K562 (cell line): ENCODE data around the gene CDT1. TPM values are rescaled to one million over a fixed set of nuclear protein-coding genes. Genes with fewer than 3 reads are reported as not detected.

Experiments used
- AFF1 ChIP-seq, 2 experiments: fragments of 450-650 bp; IDR thresholded peaks; 2 replicates each; pipeline ENCODE4 v1.6.1; 2018; ENCODE audit warnings: mild to moderate bottlenecking in 2 of 2, low read depth in 1 of 2; ENCODE audit not compliant: partially characterized antibody in 2 of 2
- EP400 ChIP-seq: fragments of 450-650 bp; IDR thresholded peaks from 2 replicates; pipeline ENCODE4 v1.6.1; 2017; ENCODE audit warnings: antibody characterized with exemption, mild to moderate bottlenecking, moderate library complexity
- FOXK2 ChIP-seq, 2 experiments: fragments of 450-650 bp; IDR thresholded peaks in 1 of 2; conservative IDR thresholded peaks in 1 of 2; 2 replicates each; pipeline ENCODE4 v1.6.1; 2016; ENCODE audit warnings: low read depth in 2 of 2, mild to moderate bottlenecking in 1 of 2
- MYC ChIP-seq, 2 experiments: fragments of 250-450 bp in 1 of 2; sonication (Bioruptor Pico) in 1 of 2; IDR thresholded peaks; 2 replicates each; pipeline versions ENCODE4 v1.5.1 to v1.6.1; 2012 to 2021; ENCODE audit warnings: low read depth in 2 of 2, borderline replicate concordance in 1 of 2, improper control_type of control experiment in 1 of 2, low read length in 1 of 2, mild to moderate bottlenecking in 1 of 2, moderate library complexity in 1 of 2
- SAP30 ChIP-seq: fragments of 200-600 bp; sonication (generic); IDR thresholded peaks from 2 replicates; pipeline ENCODE4 v1.6.1; 2012; ENCODE audit warnings: borderline replicate concordance, low read depth, mild to moderate bottlenecking, moderate library complexity, low read length, control low read depth, inconsistent platforms; ENCODE audit not compliant: insufficient read depth, poor library complexity, severe bottlenecking
- SNRNP70 ChIP-seq: fragments of 200-400 bp; formaldehyde crosslinking; optimal IDR thresholded peaks from 2 replicates; pipeline ENCODE3; 2017; ENCODE audit warnings: low read depth, low read length
- SRSF3 ChIP-seq: fragments of 200-400 bp; formaldehyde crosslinking; IDR thresholded peaks from 2 replicates; pipeline ENCODE4 v1.6.1; 2016; ENCODE audit warnings: mild to moderate bottlenecking, low read length, moderate library complexity; ENCODE audit not compliant: insufficient read depth
- YY1 ChIP-seq, 3 experiments: IDR thresholded peaks; 2 replicates each; pipeline ENCODE4 v1.6.1; 2011; ENCODE audit warnings: low read length in 2 of 3, mild to moderate bottlenecking in 2 of 3, moderate library complexity in 2 of 3, borderline replicate concordance in 1 of 3, control low read depth in 1 of 3, low read depth in 1 of 3; ENCODE audit not compliant: insufficient read depth in 3 of 3, insufficient replicate concordance in 2 of 3, control insufficient read depth in 1 of 3, insufficient read length in 1 of 3; ENCODE audit errors: extremely low read depth in 1 of 3
- polyA plus RNA-seq, 8 experiments: library from polyadenylated mRNA; depleted of rRNA in 4 of 8; stranded (reverse) in 5 of 8; unstranded in 3 of 8; fragments of >200 nt; fragmentation: Nextera tagmentation in 2 of 8; fragmentation: Illumina TruSeq in 1 of 8; extraction: Ambion mirVana in 2 of 8; extraction: Trizol in 1 of 8; gene quantifications; 2 replicates each; pipeline versions ENCODE4 v1.2.1 to v1.2.3, GENCODE V29; 2011 to 2014; ENCODE audit warnings: inconsistent platforms in 1 of 8, missing spikeins in 1 of 8
- total RNA-seq, 7 experiments: library from RNA; depleted of rRNA in 6 of 7; stranded (reverse); fragments of >200 nt in 6 of 7; fragmentation: Illumina TruSeq in 2 of 7; extraction: Trizol in 2 of 7; gene quantifications; 2 replicates each; pipeline versions ENCODE4 v1.2.1 to v1.2.3, GENCODE V29; 2011 to 2021; ENCODE audit warnings: low replicate concordance in 1 of 7
- TF ChIP-seq, protein P1 (sequence below), 2 experiments: fragments of 150-350 bp in 1 of 2; IDR thresholded peaks; 2 replicates each; pipeline ENCODE4 v1.6.1; 2012 to 2016; ENCODE audit warnings: low read depth in 2 of 2, low read length in 2 of 2, mild to moderate bottlenecking in 1 of 2, moderate library complexity in 1 of 2
- TF ChIP-seq, protein P2 (sequence below), 3 experiments: fragments of 200-800 bp in 1 of 3; sonication (Bioruptor generic) in 1 of 3; sonication (generic) in 1 of 3; formaldehyde crosslinking in 1 of 3; IDR thresholded peaks; 2 replicates each; pipeline versions ENCODE4 v1.6.1 to v1.8.0; 2016 to 2022; ENCODE audit warnings: mild to moderate bottlenecking in 2 of 3, missing compliant biosample characterization in 2 of 3, missing genetic modification characterization in 2 of 3, missing genetic modification reagents in 1 of 3

CDT1 gene
- total and polyA plus RNA-seq, 9 of the 15 experiments (the other 6 are each of a cell fraction or from before 2014, with no cell fraction given) = 0.92 to 178 (median 14.2) TPM

DNA sequence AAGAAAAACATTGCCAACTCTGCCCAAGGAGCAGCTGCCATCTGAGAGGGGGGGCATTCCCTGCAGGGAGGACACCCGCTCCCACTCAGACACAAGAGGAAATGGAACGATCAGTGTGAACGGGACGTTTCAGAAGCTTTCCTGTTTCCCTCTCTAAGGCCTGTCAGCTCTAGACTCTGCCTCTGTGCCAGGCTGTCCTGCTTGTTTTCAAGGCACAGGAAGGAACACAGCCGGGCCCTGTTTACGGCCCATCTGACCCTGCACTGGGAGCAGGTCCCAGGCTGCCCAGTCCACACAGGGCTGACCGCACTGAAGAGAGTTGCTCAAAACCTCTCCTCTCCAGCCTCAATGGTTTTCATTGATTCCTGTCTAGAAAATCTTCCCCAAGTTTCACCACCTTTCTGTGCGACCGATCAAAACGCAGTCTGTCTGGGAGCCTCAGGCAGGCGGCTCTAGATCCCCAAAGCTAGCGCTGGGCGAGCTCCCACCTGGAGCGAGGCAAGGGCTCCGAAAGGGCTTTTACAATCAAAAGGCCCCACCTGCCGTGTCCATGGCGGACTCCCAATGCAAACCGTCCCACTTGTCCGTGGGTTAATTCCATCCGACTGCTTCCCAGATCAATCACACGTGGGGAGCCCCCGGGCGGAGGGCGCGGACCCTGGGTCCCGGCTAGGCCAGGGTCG, 20.1 kb upstream of the CDT1 start (continued):
- TF ChIP-seq FOXK2 (conservative IDR thresholded peaks at IDR 0.05 in 1 of 2, IDR thresholded peaks at IDR 0.05 in 1 of 2; ENCODE audit: low read depth in 2 of 2) (0 out of 4 replicates have a peak, but pooled peaks of 1 of the 2 experiments have one; percentile 39), YY1 (IDR thresholded peaks at IDR 0.05; ENCODE audit: borderline replicate concordance in 1 of 3, control insufficient read depth in 1 of 3, extremely low read depth in 1 of 3, insufficient read depth in 3 of 3, insufficient read length in 1 of 3, insufficient replicate concordance in 2 of 3, low read depth in 1 of 3, low read length in 2 of 3) (peak in 1 of 3 experiments; percentile 23), EP400 (0 out of 2 replicates have a peak, but pooled peaks have one; percentile 38), SAP30 (peak; percentile 49), SRSF3 (no peak), MYC (IDR thresholded peaks at IDR 0.05; ENCODE audit: low read depth, low read length) (0 out of 2 replicates have a peak, but pooled peaks have one; percentile 7), MYC (CRISPR knock-in tag; IDR thresholded peaks at IDR 0.05; ENCODE audit: borderline replicate concordance, low read depth) (no peak), SNRNP70 (no peak), AFF1 (IDR thresholded peaks at IDR 0.05; ENCODE audit: low read depth in 1 of 2, partially characterized antibody in 2 of 2) (no peak)
- TF ChIP-seq, protein P1, sequence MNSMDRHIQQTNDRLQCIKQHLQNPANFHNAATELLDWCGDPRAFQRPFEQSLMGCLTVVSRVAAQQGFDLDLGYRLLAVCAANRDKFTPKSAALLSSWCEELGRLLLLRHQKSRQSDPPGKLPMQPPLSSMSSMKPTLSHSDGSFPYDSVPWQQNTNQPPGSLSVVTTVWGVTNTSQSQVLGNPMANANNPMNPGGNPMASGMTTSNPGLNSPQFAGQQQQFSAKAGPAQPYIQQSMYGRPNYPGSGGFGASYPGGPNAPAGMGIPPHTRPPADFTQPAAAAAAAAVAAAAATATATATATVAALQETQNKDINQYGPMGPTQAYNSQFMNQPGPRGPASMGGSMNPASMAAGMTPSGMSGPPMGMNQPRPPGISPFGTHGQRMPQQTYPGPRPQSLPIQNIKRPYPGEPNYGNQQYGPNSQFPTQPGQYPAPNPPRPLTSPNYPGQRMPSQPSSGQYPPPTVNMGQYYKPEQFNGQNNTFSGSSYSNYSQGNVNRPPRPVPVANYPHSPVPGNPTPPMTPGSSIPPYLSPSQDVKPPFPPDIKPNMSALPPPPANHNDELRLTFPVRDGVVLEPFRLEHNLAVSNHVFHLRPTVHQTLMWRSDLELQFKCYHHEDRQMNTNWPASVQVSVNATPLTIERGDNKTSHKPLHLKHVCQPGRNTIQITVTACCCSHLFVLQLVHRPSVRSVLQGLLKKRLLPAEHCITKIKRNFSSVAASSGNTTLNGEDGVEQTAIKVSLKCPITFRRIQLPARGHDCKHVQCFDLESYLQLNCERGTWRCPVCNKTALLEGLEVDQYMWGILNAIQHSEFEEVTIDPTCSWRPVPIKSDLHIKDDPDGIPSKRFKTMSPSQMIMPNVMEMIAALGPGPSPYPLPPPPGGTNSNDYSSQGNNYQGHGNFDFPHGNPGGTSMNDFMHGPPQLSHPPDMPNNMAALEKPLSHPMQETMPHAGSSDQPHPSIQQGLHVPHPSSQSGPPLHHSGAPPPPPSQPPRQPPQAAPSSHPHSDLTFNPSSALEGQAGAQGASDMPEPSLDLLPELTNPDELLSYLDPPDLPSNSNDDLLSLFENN (IDR thresholded peaks at IDR 0.05; ENCODE audit: low read depth in 2 of 2, low read length in 2 of 2) = no peak
- TF ChIP-seq, protein P2, sequence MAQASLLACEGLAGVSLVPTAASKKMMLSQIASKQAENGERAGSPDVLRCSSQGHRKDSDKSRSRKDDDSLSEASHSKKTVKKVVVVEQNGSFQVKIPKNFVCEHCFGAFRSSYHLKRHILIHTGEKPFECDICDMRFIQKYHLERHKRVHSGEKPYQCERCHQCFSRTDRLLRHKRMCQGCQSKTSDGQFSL (CRISPR knock-in tag; IDR thresholded peaks at IDR 0.05) = peak; percentile 76; the same call in 1 of the 2 replicates
- TF ChIP-seq, protein P2 (tag; IDR thresholded peaks at IDR 0.05) = no peak
